ENCODE data around the gene LMNA.

GRCh38 chr1:156081917-156082308 lies 32.6 kb upstream of the LMNA start:
- TF ChIP-seq, protein P1, sequence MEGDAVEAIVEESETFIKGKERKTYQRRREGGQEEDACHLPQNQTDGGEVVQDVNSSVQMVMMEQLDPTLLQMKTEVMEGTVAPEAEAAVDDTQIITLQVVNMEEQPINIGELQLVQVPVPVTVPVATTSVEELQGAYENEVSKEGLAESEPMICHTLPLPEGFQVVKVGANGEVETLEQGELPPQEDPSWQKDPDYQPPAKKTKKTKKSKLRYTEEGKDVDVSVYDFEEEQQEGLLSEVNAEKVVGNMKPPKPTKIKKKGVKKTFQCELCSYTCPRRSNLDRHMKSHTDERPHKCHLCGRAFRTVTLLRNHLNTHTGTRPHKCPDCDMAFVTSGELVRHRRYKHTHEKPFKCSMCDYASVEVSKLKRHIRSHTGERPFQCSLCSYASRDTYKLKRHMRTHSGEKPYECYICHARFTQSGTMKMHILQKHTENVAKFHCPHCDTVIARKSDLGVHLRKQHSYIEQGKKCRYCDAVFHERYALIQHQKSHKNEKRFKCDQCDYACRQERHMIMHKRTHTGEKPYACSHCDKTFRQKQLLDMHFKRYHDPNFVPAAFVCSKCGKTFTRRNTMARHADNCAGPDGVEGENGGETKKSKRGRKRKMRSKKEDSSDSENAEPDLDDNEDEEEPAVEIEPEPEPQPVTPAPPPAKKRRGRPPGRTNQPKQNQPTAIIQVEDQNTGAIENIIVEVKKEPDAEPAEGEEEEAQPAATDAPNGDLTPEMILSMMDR (IDR thresholded peaks at IDR 0.05), result no peak
- no peak for TF ChIP-seq POLR2A (IDR thresholded peaks at IDR 0.05)

Data from Peyer's patch (tissue), 4 donors.